Panc1 (cell line): Measurements from ENCODE around the gene SLC4A4. TPM values are rescaled to one million over a fixed set of nuclear protein-coding genes. Genes with fewer than 3 reads are reported as not detected.

Experiments used
- ATAC-seq: fragments of 200-7000 bp; cut with Tn5 transposase; 2 replicates; pipeline ENCODE4 v1.9.1; 2020; ENCODE audit warnings: mild to moderate bottlenecking, moderate library complexity
- BruUV-seq: library from RNA; stranded (reverse); fragments of 400-500 nt; replicated peaks from 2 replicates; lab custom pipeline; 2021; lab: Mats Ljungman, UMichigan
- CTCF ChIA-PET: fragments of 300-600 bp; sonication (Branson Sonifier 250); formaldehyde crosslinking; loops from one replicate; lab custom pipeline; 2022; ENCODE audit warnings: antibody characterized with exemption; lab: Charles Lee
- POLR2A ChIA-PET: fragments of 300-600 bp; sonication (Branson Sonifier 250); formaldehyde crosslinking; loops from one replicate; lab custom pipeline; 2022; ENCODE audit warnings: antibody characterized with exemption; lab: Charles Lee
- DNase-seq: peaks from one replicate; pipeline ENCODE4 v3.0.0-alpha.2; 2010; ENCODE audit warnings: low read depth, low spot score
- H3K27ac ChIP-seq: 2 replicates; pipeline ENCODE4 v1.5.1; 2011; ENCODE audit warnings: mild to moderate bottlenecking, low read length, inconsistent platforms
- H3K27me3 ChIP-seq: fragments of 200-500 bp; sonication (Bioruptor generic); 2 replicates; pipeline ENCODE4 v1.6.0; 2014; ENCODE audit warnings: low read length, inconsistent platforms; ENCODE audit not compliant: control insufficient read depth, insufficient read depth
- H3K36me3 ChIP-seq: fragments of 200-500 bp; sonication (Bioruptor generic); 2 replicates; pipeline ENCODE4 v1.5.1; 2014; ENCODE audit warnings: inconsistent platforms, mild to moderate bottlenecking, low read length, moderate library complexity; ENCODE audit not compliant: control insufficient read depth, insufficient read depth
- H3K4me1 ChIP-seq: 2 replicates; pipeline ENCODE4 v1.5.1; 2011; ENCODE audit warnings: inconsistent platforms, mild to moderate bottlenecking, low read length, moderate library complexity; ENCODE audit not compliant: control insufficient read depth, insufficient read depth
- H3K4me3 ChIP-seq, 2 experiments: 2 replicates each; pipeline ENCODE4 v1.5.1; 2011 to 2012; ENCODE audit warnings: low read depth in 2 of 2, low read length in 2 of 2, mild to moderate bottlenecking in 2 of 2, inconsistent platforms in 1 of 2, moderate library complexity in 1 of 2
- H3K9me3 ChIP-seq: fragments of 200-500 bp; sonication (Bioruptor generic); 2 replicates; pipeline ENCODE4 v1.5.1; 2014; ENCODE audit warnings: low read depth, mild to moderate bottlenecking, inconsistent platforms, low read length, moderate library complexity; ENCODE audit not compliant: control insufficient read depth, insufficient read depth
- CTCF ChIP-seq: fragments of 450-650 bp; IDR thresholded peaks from 2 replicates; pipeline ENCODE4 v1.5.1; 2017; ENCODE audit warnings: mild to moderate bottlenecking
- POLR2AphosphoS5 ChIP-seq: IDR thresholded peaks from 2 replicates; pipeline ENCODE4 v1.6.1; 2012; ENCODE audit warnings: mild to moderate bottlenecking, low read depth, low read length, moderate library complexity
- REST ChIP-seq, 2 experiments: IDR thresholded peaks; 2 replicates each; pipeline ENCODE4 v1.6.1; 2011 to 2012; ENCODE audit warnings: low read depth in 2 of 2, control low read depth in 1 of 2, low read length in 1 of 2, mild to moderate bottlenecking in 1 of 2, moderate library complexity in 1 of 2; ENCODE audit not compliant: insufficient read depth in 1 of 2
- SIN3A ChIP-seq: IDR thresholded peaks from 2 replicates; pipeline ENCODE4 v1.6.1; 2012; ENCODE audit warnings: low read depth, mild to moderate bottlenecking, low read length, moderate library complexity, borderline replicate concordance; ENCODE audit not compliant: insufficient read depth
- TCF7L2 ChIP-seq: IDR thresholded peaks from 2 replicates; pipeline ENCODE4 v1.6.1; 2011; ENCODE audit warnings: mild to moderate bottlenecking, low read depth, low read length, inconsistent platforms
- in situ Hi-C: cut with HindIII; loops from 2 replicates; pipeline ENCODE4 v1.10.0; 2016; ENCODE audit warnings: low sequenced_read_pairs, low pct_unique_long_range_greater_than_20kb
- intact Hi-C: fragments of 100-400 bp; cut with micrococcal nuclease; formaldehyde crosslinking; loops from one replicate; pipeline ENCODE4 v1.10.0; 2022; ENCODE audit not compliant: unreplicated experiment
- total RNA-seq: library from RNA; stranded (reverse); gene quantifications from one replicate; pipeline ENCODE4 v1.2.1, GENCODE V29; 2021; ENCODE audit not compliant: unreplicated experiment

The SLC4A4 gene
- total RNA-seq, 1 experiment from 2014 or later: 0.26 TPM

- POLR2A ChIA-PET: no interaction called here
- H3K9me3 ChIP-seq: no peaks in the 10 kb centered on the region
These were observed 135.9 kb downstream of the SLC4A4 start for GRCh38 chr4:71474731-71475130.

GRCh38 chr4:71476240-71476639 lies 137.4 kb downstream of the SLC4A4 start:
- H3K27ac ChIP-seq: no peak overlapping the region
- H3K36me3 ChIP-seq: no peaks in the 10 kb centered on the region
- ATAC-seq: no peak
- no peak for DNase-seq
- intact Hi-C loops (no loop called here), in situ Hi-C loops (no loop called here)
- no peak for TF ChIP-seq POLR2AphosphoS5
- no peak for TF ChIP-seq TCF7L2
- no peak for TF ChIP-seq REST (IDR thresholded peaks at IDR 0.05; ENCODE audit: insufficient read depth in 1 of 2, low read depth in 2 of 2, low read length in 1 of 2)
- no peak overlapping the region for H3K4me3 ChIP-seq
- H3K27me3 ChIP-seq: no peaks in the 10 kb centered on the region
- ChIA-PET POLR2A (no interaction called here), CTCF (no interaction called here)
- H3K4me1 ChIP-seq: no peaks in the 10 kb centered on the region
- BruUV-seq: no TSS peak
- H3K9me3 ChIP-seq: no peaks in the 10 kb centered on the region

More at GRCh38 chr4:71474731-71475130, 135.9 kb downstream of the SLC4A4 start:
- Histone ChIP-seq H3K4me1 (no peaks in the 10 kb centered on the region), H3K4me3 (no peak overlapping the region), H3K27ac (no peak overlapping the region), H3K27me3 (no peaks in the 10 kb centered on the region), H3K36me3 (no peaks in the 10 kb centered on the region)
- CTCF ChIA-PET: no interaction called here
- intact Hi-C loops (no loop called here), in situ Hi-C loops (no loop called here)
- DNase-seq (no peak), ATAC-seq (no peak)
- BruUV-seq: no TSS peak
- TF ChIP-seq SIN3A (no peak), CTCF (no peak)

- intact Hi-C loops (no loop called here), in situ Hi-C loops (no loop called here)
- Histone ChIP-seq H3K9me3 (no peaks in the 10 kb centered on the region), H3K27ac (no peak overlapping the region), H3K36me3 (no peaks in the 10 kb centered on the region), H3K4me3 (no peak overlapping the region), H3K27me3 (no peaks in the 10 kb centered on the region), H3K4me1 (no peaks in the 10 kb centered on the region)
- ATAC-seq: no peak
- POLR2A ChIA-PET: no interaction called here
- DNase-seq: no peak
- TF ChIP-seq CTCF (no peak), REST (IDR thresholded peaks at IDR 0.05; ENCODE audit: insufficient read depth in 1 of 2, low read depth in 2 of 2, low read length in 1 of 2) (no peak), TCF7L2 (no peak), POLR2AphosphoS5 (no peak)
- CTCF ChIA-PET: no interaction called here
- BruUV-seq: no TSS peak
These were observed 147.9 kb downstream of the SLC4A4 start for GRCh38 chr4:71486550-71487343.
